ENCODE measurements around the gene RRP1B.
"Not testable (repeated sequence)": the region's sequence is repeated elsewhere in the genome, so short reads cannot be mapped to it uniquely, and the experiment has no call there.

RRP1B gene

DNA sequence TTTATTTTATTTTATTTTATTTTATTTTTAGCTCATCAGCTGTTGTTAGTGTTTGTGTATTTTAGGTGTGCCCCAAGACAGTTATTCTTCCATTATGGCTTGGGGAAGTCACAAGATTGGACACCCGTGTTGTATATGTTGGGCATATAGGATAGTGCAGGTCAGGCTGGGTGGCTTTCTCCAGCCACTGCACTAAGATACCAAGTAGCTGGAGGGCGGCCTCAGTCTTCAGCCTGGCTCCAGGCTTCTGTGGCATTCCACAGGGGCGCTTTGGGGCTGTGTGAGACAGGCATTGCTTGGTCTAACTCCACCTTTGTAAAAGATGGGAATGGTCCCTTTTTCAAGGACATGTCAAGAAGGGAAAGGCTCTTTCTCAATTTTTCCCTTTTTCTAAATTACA lies 16.5 kb downstream of the RRP1B start:
- DNase-seq (ENCODE audit: low spot score) = no peak

DNA sequence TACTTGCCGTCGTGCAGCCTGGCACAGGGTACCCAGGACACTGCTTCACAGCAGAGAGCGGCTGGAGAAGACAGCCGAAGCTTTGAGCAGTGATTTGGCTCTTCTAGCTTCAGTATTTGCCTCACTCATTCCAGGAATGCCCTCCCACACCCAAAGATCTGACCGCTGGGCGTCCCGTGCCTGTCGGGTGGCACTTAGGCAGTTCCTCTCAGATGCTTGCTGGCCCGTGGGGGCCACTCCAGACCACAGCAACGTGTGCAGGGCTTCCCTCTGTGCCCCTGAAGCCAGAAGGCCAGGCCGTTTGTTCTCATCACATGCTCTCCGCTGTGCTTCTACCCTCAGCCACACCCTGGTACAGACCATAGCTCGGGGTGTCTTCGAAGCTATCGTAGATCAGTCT lies 17.0 kb downstream of the RRP1B start:
- no peak for DNase-seq (ENCODE audit: low spot score)

DNA sequence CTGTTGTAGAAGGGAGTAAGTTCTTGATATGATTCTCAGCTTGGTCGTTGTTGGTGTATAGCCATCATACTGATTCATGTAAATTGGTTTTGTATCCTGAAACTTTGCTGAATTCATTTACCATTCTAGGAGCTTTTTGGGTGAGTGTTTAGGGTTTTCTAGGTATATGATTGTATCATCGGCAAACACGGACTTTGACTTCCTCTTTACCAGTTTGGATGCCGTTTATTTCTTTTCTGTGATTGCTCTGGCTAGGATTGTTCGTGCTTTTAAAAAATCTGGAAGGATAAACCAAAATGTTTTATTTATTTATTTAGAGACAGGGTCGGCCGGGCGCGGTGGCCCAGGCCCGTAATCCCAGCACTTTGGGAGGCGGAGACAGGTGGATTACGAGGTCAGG lies 20.6 kb downstream of the RRP1B start:
- no peak for DNase-seq (ENCODE audit: low spot score)

DNA sequence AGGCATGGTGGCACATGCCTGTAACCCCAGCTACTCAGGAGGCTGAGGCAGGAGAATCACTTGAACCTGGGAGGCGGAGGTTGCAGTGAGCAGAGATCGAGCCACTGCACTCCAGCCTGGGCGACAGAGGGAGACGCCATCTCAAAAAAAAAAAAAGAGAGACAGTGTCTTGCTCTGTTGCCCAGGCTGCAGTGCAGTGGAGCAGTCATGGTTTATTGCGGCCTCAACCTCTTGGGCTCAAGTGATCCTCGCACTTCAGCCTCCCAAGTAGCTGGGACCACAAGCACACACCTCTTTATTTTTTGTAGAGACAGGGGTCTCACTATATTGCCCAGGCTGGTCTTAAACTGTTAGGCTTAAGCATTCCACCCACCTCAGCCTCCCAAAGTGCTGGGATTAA lies 21.1 kb downstream of the RRP1B start:
- not testable (repeated sequence) for DNase-seq (ENCODE audit: low spot score)

DNA sequence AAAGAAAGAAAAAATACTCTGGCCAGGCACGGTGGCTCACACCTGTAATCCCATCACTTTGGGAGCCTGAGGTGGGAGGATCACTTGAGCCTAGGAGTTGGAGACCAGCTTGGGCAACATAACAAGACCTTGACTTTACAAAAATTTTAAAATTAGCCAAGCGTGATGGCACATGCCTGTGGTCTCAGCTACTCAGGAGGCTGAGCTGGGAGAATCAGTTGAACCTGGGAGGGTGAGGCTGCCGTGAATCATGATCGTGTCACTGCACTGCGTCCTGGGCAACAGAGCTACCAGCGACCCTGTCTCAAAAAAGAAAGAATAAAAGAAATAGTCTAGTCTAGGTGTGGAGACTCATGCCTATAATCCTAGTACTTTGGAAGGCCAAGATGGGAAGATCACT lies 22.3 kb downstream of the RRP1B start:
- DNase-seq (ENCODE audit: low spot score) = no peak

DNA sequence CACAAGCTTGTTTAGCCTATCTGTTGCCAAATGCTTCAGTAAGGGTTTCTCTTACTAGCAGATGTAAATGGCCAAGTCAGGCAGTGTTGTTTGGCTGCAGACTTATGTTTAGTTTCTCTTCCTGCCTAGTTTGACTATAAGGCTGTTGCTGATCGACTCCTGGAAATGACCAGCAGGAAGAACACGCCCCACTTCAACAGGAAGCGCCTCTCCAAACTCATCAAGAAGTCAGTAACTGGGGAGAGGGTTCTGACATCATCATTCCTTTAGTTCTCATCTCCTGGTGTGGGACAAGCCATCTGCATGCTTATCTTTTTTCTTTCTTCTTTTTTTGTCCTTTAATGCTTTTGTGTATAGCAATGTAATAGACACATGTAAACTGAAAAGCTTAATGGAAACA lies 25.1 kb downstream of the RRP1B start:
- no peak for DNase-seq (ENCODE audit: low spot score)

DNA sequence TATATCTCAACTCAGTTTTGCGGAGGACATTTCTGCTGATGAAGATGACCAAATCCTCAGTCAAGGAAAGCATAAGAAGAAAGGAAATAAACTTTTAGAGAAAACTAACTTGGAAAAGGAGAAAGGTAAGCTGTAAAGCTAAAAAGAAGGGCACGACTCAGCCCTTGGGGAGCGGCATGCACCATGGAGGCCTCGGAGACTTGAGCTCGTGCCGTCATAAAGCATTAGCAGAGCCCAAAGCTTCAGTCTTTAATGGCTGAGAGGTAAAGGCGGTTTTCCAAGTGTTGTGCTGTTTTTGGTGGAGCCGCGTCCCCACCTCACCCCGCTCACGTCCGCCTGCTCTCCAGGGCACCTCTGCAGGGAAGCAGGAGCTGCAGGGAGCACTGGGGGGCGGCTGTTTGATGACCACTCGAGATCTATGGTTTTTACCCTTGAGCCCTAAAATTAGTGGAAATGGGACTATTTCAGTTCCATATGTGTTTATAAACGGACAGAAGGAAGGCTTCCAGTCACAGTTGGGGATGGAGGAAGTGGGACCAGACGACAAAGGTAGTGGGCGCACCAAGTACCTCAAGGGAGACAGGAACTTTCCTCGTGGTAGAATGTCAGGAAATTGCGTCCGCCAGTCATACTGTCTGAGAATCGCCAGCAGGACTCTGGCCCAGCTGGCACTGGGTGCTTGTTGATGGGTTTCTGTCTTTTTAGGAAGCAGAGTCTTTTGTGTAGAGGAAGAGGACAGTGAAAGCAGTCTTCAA lies 27.6 kb downstream of the RRP1B start:
- DNase-seq (ENCODE audit: low spot score) = no peak

DNA sequence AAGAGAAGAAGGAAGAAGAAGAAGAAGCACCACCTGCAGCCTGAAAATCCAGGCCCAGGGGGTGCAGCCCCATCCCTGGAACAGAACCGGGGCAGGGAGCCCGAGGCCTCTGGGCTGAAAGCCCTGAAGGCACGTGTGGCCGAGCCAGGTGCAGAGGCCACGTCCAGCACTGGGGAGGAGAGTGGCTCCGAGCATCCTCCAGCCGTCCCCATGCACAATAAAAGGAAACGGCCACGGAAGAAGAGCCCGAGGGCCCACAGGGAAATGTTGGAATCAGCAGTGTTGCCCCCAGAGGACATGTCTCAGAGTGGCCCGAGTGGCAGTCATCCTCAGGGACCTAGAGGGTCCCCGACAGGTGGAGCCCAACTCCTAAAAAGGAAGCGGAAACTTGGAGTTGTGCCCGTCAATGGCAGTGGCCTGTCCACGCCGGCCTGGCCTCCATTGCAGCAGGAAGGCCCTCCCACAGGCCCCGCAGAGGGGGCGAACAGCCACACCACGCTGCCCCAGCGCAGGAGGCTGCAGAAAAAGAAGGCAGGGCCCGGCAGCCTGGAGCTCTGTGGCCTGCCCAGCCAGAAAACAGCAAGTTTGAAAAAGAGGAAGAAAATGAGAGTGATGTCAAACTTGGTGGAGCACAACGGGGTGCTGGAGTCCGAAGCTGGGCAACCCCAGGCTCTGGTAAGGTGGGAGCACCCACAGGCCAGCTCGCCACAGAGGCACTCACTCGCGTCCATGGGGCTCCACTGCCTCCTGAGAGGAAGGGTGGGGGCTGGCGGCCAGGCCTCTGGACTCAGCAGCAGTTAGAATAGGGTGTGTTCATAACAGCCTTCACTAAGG lies 28.4 kb downstream of the RRP1B start:
- DNase-seq (ENCODE audit: low spot score) = no peak

DNA sequence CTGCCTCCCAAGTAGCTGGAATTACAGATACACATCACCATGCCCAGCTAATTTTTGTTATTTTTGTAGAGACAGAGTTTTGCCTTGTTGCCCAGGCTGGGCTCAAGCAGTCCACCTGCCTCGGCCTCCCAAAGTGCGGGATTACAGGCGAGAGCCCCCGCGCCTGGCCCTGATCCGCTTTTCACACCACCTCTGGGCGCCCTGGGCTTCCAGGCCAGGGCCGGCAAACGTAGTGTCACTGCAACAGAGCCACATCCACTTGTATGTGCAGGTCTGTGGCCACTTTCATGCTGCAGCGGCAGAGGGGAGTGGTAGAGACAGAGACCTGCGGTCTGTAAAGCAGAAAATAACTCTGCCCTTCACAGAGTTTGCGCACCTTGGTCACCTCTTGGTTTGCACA lies 29.5 kb downstream of the RRP1B start:
- no peak for DNase-seq (ENCODE audit: low spot score)

DNA sequence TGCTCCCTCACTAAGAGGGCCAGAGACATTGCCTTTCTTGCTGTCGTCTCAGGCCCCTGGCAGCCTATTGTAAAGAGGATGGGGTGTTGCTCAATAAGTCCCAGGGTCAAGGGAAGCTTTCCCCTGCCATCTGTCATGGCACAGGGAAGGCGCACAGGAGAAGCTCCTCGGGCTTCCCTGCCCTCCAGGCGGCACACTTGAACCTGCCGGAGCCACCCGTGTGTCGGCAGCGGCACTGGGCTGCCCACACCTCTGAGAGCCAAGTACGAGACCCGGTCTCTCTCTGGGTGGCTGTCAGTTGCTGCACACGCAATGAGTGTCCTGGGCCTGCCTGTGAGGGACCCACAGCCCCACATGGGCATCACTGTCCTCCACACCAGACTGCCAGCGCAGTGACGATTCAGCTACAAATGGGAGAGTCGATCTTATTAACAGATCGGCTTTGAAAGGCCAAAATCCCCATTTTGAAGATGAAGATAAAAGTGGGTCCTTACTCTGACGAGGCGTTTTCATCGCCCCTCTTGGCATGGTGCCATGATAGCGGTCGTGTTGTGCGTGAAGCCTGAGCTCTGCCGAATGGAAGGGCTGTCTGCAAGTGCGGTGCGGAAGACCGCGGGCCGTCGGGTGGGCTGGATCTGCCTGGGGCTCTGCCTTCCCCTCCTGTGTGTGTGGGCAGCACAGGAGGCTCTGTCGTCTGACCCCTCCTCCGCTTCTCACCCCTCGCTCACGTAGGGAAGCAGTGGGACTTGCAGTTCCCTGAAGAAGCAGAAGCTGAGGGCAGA lies 30.4 kb downstream of the RRP1B start:
- no peak for DNase-seq (ENCODE audit: low spot score)

DNA sequence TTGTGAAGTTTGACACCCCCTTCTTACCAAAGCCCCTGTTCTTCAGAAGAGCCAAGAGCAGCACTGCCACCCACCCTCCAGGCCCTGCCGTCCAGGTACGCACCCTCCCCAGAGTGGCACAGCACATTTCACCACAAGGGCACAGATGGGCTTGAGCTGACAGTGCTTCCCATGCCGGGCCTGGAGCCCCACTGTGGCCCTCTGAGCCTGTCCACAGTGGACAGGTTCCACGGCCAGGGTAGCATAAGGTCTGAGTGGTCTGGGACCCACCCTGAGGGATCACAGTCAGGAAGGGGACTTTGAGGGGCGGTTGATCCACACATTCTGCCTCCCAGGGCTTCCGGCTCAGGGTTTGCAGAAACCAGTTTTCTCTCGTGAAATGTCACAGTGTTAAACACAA lies 31.0 kb downstream of the RRP1B start:
- DNase-seq (ENCODE audit: low spot score) = no peak

DNA sequence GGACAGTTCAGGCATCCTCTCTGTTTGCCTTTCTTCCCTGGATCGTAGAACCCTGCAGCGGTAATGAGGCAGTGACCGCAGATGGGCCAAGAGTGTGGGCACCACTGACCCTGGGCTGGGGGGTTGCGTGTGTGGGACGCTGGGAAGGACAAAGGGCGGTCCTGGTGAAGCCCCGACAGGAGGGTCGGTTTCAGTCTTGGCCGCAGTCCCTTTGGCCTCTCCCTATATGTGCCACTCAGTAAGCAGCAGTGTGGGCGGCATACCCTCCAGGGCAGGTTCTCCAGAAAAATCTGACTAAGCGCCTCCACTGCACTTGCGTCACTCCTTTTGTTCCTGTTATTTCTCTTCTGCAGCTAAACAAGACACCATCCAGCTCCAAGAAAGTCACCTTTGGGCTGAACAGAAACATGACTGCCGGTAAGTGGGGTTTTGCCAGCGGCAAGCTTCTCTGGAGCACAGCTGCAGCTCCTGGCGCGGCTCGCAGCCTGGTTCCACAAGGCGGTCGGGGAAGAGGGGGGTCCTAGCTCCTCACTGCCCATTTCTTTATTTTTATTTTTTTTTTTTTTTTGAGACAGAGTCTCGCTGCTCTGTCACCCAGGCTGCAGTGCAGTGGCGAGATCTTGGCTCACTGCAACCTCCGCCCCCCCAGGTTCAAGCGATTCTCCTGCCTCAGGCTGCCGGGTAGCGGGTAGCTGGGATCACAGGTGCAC lies 31.9 kb downstream of the RRP1B start:
- no peak for DNase-seq (ENCODE audit: low spot score)

DNA sequence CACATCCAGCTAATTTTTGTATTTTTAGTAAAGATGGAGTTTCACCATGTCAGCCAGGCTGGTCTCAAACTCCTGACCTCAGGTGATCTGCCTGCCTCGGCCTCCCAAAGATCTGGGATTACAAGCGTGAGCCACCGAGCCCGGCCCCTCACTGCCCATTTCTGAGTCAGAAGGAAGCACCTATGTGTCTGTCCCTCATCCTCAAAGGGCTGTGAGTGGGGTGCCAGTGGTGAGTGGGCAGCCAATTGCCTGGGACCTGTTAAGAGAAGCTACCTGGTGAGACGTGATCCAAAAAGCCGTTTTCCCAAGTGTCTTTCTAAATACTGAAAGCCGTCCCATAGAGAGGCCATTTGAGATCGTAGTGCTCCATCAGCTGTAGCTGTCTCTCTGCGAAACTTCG lies 32.4 kb downstream of the RRP1B start:
- DNase-seq (ENCODE audit: low spot score) = no peak

DNA sequence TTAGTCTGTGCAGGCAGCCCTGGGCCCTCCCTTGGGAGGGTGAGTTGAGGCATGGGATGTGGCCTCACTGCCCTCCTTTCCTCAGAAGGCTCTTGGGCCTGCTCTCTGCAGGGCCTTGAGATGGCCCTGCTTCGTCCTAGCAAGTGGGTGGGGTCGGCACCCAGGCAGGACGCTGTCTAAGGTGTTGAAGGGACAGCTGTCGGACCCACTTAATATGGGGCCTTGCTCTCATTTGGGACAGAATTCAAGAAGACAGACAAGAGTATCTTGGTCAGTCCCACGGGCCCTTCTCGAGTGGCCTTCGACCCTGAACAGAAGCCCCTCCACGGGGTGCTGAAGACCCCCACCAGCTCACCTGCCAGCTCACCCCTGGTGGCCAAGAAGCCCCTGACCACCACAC lies 33.6 kb downstream of the RRP1B start:
- no peak for DNase-seq (ENCODE audit: low spot score)

DNA sequence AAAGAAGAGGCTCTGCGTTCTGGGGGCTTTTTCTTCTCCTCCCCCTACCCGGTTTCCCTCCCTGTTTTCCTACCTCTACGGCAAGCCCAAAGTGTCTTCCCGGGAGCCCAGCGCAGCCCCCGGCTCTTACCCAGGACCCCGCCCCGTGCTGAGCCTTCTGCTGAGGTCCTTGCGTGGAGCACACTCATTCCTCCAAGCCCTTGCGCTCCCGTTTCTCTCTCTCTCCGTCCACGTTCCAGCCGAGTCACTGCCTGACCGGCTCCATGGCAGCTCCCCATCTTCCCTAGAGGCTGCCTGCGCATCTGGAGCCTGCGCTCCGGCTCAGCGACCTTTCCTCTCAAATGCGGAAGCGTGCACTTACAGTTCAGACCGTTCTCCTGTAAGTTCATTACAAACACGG lies 34.6 kb downstream of the RRP1B start:
- no peak for DNase-seq (ENCODE audit: low spot score)

DNA sequence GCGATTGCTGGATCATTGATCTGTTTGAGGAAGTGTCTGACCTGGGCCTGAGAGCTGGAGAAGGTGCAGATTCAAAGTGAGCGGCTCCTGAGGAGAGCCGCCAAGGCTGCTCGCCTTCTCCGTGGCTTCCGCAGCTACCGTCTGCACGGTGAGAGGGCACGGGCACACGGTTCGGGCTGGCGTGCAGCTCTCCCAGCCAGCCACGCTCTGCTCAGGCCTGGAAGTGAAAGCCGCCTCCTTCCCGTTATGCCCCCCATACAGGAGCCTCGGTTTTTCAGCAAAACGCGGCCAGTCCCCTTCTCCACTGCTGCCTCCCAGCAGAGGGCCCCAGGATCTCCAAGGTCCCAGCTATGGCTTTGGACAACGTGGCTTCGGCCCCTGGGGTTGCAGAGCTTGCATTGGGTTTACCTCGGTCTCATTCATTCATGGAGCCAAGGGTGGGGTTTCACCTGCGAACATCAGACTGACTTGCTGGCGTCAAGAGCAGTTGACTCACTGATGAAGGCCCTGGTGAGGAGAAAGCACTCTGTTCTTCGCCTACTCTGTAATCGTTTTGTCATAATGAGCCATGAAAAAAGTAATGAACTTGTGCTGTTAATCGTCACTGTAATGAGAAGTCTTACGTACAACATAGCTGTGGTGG lies 35.2 kb downstream of the RRP1B start:
- no peak for DNase-seq (ENCODE audit: low spot score)

DNA sequence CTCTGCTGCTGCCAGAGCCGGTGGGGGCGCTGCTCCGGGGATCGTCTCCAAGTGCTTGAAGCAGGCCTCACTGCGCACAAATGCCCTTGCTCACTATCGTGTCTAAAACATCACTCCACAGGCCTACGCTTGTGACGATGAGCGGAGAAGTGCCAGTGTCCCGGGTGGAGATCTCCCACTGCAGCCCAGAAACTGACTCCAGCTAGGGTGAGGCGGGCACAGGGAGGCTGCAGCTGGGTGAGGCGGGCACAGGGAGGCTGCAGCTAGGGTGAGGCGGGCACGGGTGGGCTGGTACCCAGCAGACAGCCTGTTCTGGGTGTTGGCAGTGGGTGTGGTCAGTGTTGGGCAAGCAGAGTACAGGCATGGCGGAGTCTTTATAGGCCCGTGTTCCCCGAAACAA lies 36.9 kb downstream of the RRP1B start:
- no peak for DNase-seq (ENCODE audit: low spot score)

DNA sequence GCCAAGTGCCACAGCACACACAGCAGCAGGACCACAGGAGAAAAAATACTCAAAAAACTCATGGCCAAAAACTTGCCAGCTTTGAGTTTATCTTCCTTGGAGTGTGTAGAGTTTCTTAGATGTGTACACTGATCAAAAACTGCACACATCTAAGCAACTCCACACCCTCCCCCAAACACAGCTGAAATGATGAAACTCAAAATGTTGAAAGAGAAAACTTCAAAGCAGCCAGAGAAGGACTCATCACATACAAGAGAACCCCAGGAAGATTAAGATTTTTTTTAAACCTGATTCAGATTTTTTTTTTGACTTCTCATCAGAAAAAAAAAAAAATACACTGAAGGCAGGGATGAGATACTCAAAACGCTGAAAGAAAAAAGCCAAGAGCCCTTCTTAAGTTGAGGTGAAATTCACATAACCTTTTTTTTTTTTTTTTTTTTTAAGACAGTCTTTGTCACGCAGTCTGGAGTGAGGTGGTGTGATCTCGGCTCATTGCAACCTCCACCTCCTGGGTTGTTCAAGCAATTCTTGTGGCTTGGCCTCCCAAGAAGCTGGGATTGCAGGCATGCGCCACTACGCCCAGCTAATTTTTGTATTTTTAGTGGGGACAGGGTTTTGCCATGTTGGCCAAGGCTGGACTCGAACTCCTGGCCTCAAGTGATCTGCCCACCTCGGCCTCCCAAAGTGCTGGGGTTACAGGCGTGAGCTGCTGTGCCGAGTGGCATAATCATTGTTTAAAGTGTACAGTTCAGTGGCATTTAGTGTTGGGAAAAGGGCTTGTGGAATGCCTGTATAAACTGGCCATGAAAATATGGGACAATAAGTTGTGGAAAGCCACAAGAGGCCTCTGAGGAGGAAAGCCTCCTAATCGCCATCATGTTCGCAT lies 38.6 kb downstream of the RRP1B start:
- DNase-seq (ENCODE audit: low spot score) = no peak

DNA sequence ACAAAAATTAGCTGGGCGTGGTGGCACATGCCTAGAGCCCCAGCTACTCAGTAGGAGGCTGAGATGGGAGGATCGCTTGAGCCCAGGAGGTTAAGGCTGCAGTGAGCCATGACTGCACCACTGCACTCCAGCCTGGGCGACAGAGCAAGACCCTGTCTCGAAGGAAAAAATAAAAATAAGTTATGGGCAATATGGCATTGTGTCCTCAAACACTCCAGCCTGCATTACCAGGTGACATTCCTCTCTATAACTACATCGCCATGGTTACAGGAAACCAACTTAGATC lies 40.1 kb downstream of the RRP1B start:
- DNase-seq (ENCODE audit: low spot score) = not testable (repeated sequence)

DNA sequence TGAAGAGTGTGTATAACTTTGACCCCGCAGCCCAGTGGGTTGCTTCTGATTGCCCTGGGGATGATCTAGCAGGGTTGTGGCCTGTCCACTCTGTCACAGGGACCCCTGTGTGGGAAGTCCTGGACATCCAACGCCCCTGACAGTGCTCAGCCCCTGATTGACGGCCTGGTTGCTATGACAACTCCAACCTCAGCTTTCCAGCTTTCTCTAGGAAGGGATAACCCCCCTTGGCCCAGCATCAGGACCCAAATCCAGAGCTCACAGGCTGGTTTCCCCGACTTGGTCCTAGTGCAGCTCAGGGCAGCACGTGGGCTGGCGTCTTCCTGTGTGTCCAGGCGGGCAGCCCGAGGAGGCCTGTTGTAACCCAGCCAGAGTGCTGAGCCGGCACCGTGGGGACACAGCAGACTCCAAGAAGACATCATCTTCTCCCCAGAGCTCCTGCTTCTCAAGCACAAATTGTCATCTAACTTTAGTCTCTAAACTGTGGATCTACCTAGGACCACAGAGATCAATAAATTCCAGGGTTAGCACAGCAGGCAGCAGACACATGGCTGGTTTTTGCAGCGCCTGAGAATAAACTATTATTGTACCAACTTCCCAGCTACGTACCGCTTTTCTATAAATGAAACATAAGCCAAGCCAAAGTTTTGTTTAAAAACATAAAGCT lies 40.7 kb downstream of the RRP1B start:
- DNase-seq (ENCODE audit: low spot score) = no peak

Measured in LoVo (cell line).